Endothelial cell of umbilical vein (primary cell): ENCODE results near the gene CCDC60.

Source experiments
- EZH2 ChIP-seq: IDR thresholded peaks from 2 replicates; pipeline ENCODE4 v1.6.1; 2012; ENCODE audit warnings: borderline replicate concordance, low read depth, mild to moderate bottlenecking, moderate library complexity, low read length, inconsistent platforms; ENCODE audit not compliant: severe bottlenecking
- FOS ChIP-seq: IDR thresholded peaks from 2 replicates; pipeline ENCODE4 v1.6.1; 2011; ENCODE audit warnings: mild to moderate bottlenecking, low read length, moderate library complexity, borderline replicate concordance; ENCODE audit not compliant: insufficient read depth

GRCh38 chr12:119383206-119383605 is 48.7 kb downstream of the CCDC60 start:
- TF ChIP-seq FOS (no peak), EZH2 (no peak)
